SK-N-MC (cell line): ENCODE data around the gene TNNT3.

Experiments used
- EZH2 ChIP-seq: fragments of 200-600 bp; sonication (generic); IDR thresholded peaks from one replicate; pipeline ENCODE4 v1.6.1; 2017; ENCODE audit warnings: antibody characterized with exemption
- POLR2AphosphoS5 ChIP-seq: IDR thresholded peaks from 2 replicates; pipeline ENCODE4 v1.6.1; 2012; ENCODE audit warnings: mild to moderate bottlenecking, low read depth, low read length, borderline replicate concordance

GRCh38 chr11:1953489-1954266 is 34.2 kb downstream of the TNNT3 start:
- TF ChIP-seq EZH2 (no peak), POLR2AphosphoS5 (no peak)
